GM19099 (cell line): ENCODE results near the gene HAPLN2.

ENCODE experiments used
- POLR2A ChIP-seq: IDR thresholded peaks from 3 replicates; pipeline ENCODE4 v1.6.1; 2011; ENCODE audit warnings: low read depth; ENCODE audit not compliant: insufficient read length; ENCODE audit errors: extremely low read depth

HAPLN2 gene

GRCh38 chr1:156660752-156661112 is 41.5 kb downstream of the HAPLN2 start:
- no peak for TF ChIP-seq POLR2A

DNA sequence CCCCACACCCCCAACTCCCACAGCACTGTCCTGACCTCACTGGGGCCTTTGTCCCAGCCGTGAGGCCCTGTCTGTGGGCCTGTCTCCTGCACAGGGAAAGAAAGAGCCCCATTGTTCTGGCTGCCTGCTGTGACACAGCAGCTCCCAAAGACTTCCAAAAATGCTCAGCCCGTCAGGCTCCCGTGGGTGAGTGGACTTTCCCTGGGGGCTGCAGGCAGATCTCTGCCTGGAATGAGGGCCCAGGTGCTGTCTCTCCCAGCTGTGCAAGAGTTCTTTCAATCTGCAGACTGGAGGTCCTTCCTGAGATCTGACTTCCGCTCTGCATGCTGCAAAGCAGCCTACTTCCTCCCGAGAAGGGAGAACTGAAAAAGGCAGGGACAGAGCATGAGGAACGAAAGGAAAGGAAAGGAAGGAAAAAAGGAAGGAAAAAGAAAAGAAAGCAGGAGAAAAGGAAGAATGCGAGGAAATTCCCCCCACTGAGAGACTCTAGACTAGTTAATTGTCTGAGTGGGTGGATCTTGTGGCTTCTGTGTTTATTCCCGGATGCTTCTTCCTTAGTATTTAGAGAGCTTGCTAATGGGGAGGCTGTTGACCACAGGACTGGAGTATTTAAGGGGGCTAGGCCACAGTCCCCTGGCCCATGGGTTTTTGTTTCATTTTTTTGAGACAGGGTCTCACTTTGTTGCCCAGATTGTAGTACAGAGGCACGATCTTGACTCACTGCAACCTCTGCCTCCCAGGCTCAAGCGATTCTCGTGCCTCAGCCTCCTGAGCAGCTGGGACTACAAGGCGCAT is 43.0 kb downstream of the HAPLN2 start:
- no peak for TF ChIP-seq POLR2A

DNA sequence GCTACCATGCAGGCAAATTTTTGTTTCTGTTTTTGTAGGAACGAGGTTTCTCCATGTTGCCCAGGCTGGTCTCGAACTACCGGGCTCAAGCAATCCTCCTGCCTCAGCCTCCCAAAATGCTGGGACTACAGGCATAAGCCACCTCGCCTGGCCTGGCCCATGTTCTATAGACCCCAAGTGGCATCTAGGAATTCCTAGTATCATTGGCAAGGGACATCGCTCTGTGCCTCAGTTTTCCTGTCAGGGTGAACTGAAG is 43.5 kb downstream of the HAPLN2 start:
- no peak for TF ChIP-seq POLR2A

DNA sequence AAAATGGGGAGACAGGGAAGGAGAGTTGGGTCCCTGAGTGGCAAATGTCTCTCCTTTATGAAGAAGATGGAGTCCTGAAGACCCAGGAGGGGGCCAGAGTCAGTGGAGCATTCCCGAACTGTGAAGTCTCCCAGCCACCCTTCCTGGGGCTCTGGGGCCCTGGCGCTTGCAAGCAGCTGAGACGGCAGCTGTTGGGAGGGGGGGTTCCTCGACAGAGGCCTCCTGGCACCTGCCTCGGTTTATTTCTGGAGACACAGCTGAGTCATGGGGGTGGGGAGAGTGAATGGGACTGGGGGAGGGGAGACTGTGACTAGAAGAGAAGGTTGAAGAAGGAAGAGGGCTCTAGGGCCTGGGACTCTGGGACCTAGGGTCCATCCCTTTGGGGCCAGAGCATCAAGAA is 44.0 kb downstream of the HAPLN2 start:
- no peak for TF ChIP-seq POLR2A

GRCh38 chr1:156664046-156664766 is 45.0 kb downstream of the HAPLN2 start:
- no peak for TF ChIP-seq POLR2A

GRCh38 chr1:156664767-156665411 is 45.7 kb downstream of the HAPLN2 start:
- no peak for TF ChIP-seq POLR2A

GRCh38 chr1:156665539-156665938 is 46.3 kb downstream of the HAPLN2 start:
- no peak for TF ChIP-seq POLR2A

GRCh38 chr1:156666862-156667609 is 47.8 kb downstream of the HAPLN2 start:
- TF ChIP-seq POLR2A = no peak

GRCh38 chr1:156667610-156667967 is 48.4 kb downstream of the HAPLN2 start:
- TF ChIP-seq POLR2A = no peak

- TF ChIP-seq POLR2A = no peak
Observed at GRCh38 chr1:156667968-156668709, 48.9 kb downstream of the HAPLN2 start.

- no peak for TF ChIP-seq POLR2A
Observed at GRCh38 chr1:156668801-156669637, 49.8 kb downstream of the HAPLN2 start.

- TF ChIP-seq POLR2A = no peak
Observed at GRCh38 chr1:156669794-156670193, 50.6 kb downstream of the HAPLN2 start.

DNA sequence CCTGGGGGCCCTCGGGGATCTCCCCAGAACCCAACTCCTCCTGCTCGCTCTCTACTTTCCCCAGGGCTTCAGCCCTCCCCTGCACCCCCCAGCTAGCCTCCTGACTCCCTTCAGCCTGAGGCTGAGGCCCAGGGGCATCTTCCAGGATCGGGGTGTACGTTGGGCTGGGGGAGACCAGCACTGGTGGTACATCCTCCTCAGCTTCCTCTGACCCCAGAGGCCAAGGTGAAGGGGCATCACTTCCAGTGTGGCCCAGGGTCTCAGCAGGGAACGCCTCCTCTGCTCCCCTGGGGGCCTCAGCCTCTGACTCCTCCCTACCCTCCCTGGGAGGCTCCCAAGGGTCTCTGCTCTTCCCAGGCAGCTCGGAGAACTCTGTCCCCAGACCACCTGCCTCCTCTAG is 51.1 kb downstream of the HAPLN2 start:
- no peak for TF ChIP-seq POLR2A

GRCh38 chr1:156670791-156671190 is 51.6 kb downstream of the HAPLN2 start:
- no peak for TF ChIP-seq POLR2A

DNA sequence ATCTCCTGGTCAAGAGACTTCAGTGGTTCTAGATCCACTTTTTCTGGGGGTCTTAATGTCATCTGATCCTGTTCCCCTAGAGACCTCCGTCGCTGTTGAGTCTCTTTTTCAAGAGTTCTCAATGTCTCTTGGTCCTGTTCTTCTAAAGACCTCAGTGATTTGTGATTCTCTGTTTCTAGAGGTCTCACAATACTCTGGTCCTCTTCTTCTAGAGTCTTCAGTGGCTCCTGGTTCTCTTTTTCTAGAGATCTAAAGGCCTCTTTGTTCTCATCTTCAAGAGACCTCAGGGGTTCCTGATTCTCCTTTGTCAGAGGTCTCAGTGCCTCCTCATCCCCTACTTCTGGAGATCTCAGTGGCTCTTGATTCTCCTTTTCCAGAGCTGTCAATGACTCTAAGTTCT is 52.6 kb downstream of the HAPLN2 start:
- no peak for TF ChIP-seq POLR2A
